ENCODE measurements around the gene NLRP1.
"Not testable (repeated sequence)": the region's sequence is repeated elsewhere in the genome, so short reads cannot be mapped to it uniquely, and the experiment has no call there.

- TF ChIP-seq CTCF, POLR2A (IDR thresholded peaks at IDR 0.05): not testable (repeated sequence)
Observed at GRCh38 chr17:5573017-5573416, 11.3 kb downstream of the NLRP1 start.

All from uterus (tissue), 2 donors.